HL-60 (cell line): Measurements from ENCODE around the gene USP26.

Experiments
- TF ChIP-seq, protein P1 (sequence below): IDR thresholded peaks from one replicate; pipeline ENCODE4 v1.5.1; 2011; ENCODE audit warnings: low read length, control low read depth, inconsistent platforms; ENCODE audit not compliant: insufficient read depth
- TF ChIP-seq, protein P2 (sequence below): IDR thresholded peaks from 2 replicates; pipeline ENCODE4 v1.6.1; 2012; ENCODE audit warnings: low read depth; ENCODE audit not compliant: insufficient replicate concordance

GRCh38 chrX:133134282-133134681, 37.4 kb upstream of the USP26 start:
- TF ChIP-seq, protein P1, sequence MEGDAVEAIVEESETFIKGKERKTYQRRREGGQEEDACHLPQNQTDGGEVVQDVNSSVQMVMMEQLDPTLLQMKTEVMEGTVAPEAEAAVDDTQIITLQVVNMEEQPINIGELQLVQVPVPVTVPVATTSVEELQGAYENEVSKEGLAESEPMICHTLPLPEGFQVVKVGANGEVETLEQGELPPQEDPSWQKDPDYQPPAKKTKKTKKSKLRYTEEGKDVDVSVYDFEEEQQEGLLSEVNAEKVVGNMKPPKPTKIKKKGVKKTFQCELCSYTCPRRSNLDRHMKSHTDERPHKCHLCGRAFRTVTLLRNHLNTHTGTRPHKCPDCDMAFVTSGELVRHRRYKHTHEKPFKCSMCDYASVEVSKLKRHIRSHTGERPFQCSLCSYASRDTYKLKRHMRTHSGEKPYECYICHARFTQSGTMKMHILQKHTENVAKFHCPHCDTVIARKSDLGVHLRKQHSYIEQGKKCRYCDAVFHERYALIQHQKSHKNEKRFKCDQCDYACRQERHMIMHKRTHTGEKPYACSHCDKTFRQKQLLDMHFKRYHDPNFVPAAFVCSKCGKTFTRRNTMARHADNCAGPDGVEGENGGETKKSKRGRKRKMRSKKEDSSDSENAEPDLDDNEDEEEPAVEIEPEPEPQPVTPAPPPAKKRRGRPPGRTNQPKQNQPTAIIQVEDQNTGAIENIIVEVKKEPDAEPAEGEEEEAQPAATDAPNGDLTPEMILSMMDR: no peak
- TF ChIP-seq, protein P2, sequence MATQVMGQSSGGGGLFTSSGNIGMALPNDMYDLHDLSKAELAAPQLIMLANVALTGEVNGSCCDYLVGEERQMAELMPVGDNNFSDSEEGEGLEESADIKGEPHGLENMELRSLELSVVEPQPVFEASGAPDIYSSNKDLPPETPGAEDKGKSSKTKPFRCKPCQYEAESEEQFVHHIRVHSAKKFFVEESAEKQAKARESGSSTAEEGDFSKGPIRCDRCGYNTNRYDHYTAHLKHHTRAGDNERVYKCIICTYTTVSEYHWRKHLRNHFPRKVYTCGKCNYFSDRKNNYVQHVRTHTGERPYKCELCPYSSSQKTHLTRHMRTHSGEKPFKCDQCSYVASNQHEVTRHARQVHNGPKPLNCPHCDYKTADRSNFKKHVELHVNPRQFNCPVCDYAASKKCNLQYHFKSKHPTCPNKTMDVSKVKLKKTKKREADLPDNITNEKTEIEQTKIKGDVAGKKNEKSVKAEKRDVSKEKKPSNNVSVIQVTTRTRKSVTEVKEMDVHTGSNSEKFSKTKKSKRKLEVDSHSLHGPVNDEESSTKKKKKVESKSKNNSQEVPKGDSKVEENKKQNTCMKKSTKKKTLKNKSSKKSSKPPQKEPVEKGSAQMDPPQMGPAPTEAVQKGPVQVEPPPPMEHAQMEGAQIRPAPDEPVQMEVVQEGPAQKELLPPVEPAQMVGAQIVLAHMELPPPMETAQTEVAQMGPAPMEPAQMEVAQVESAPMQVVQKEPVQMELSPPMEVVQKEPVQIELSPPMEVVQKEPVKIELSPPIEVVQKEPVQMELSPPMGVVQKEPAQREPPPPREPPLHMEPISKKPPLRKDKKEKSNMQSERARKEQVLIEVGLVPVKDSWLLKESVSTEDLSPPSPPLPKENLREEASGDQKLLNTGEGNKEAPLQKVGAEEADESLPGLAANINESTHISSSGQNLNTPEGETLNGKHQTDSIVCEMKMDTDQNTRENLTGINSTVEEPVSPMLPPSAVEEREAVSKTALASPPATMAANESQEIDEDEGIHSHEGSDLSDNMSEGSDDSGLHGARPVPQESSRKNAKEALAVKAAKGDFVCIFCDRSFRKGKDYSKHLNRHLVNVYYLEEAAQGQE: no peak
